ENCODE results near the gene CCR5AS.
A peak's percentile ranks its signal among the peaks of the same experiment; 100 is the strongest.

The CCR5AS gene

GRCh38 chr3:46361408-46362283 lies 45.2 kb downstream of the CCR5AS start:
- no peak for DNase-seq
- H3K27me3 ChIP-seq = no peaks in the 10 kb centered on the region
- no peaks in the 10 kb centered on the region for H3K4me1 ChIP-seq
- TF ChIP-seq CTCF (IDR thresholded peaks at IDR 0.05) = no peak
- no peak for TF ChIP-seq POLR2A (IDR thresholded peaks at IDR 0.05)
- no peak overlapping the region for H3K27ac ChIP-seq
- no peaks in the 10 kb centered on the region for H3K36me3 ChIP-seq (ENCODE audit: low read depth, missing control alignments)
- WGBS, 2 donors = 71 to 86% methylated on average over 8 of the region's 8 CpGs
- H3K9me3 ChIP-seq = no peaks in the 10 kb centered on the region
- H3K4me3 ChIP-seq = no peak overlapping the region
- intact Hi-C loops (cut with DNase I; ENCODE audit: low total_unique reads) = no loop called here

- Histone ChIP-seq H3K27me3 (no peaks in the 10 kb centered on the region), H3K27ac (no peak overlapping the region), H3K36me3 (ENCODE audit: low read depth, missing control alignments) (no peaks in the 10 kb centered on the region), H3K4me3 (no peak overlapping the region), H3K9me3 (no peaks in the 10 kb centered on the region), H3K4me1 (no peaks in the 10 kb centered on the region)
- WGBS, 2 donors = 75 to 82% methylated on average over 6 of the region's 6 CpGs
- TF ChIP-seq POLR2A (IDR thresholded peaks at IDR 0.05) = no peak
- TF ChIP-seq CTCF (IDR thresholded peaks at IDR 0.05) = no peak
- intact Hi-C loops (cut with DNase I; ENCODE audit: low total_unique reads) = no loop called here
- DNase-seq = no peak
Observed at GRCh38 chr3:46360907-46361306, 46.0 kb downstream of the CCR5AS start.

GRCh38 chr3:46359733-46360493 lies 47.0 kb downstream of the CCR5AS start:
- Histone ChIP-seq H3K36me3 (ENCODE audit: low read depth, missing control alignments) (no peaks in the 10 kb centered on the region), H3K27ac (no peak overlapping the region), H3K4me1 (no peaks in the 10 kb centered on the region), H3K4me3 (no peak overlapping the region), H3K27me3 (no peaks in the 10 kb centered on the region), H3K9me3 (no peaks in the 10 kb centered on the region)
- peak; percentile 35 for DNase-seq
- TF ChIP-seq CTCF (IDR thresholded peaks at IDR 0.05) = no peak
- 51 to 61% methylated on average over 11 of the region's 11 CpGs for WGBS, 2 donors
- intact Hi-C loops (cut with DNase I; ENCODE audit: low total_unique reads) = no loop called here

GRCh38 chr3:46358466-46358865 lies 48.4 kb downstream of the CCR5AS start:
- Histone ChIP-seq H3K27me3 (no peaks in the 10 kb centered on the region), H3K9me3 (no peaks in the 10 kb centered on the region), H3K36me3 (ENCODE audit: low read depth, missing control alignments) (no peaks in the 10 kb centered on the region), H3K27ac (no peak overlapping the region), H3K4me3 (no peak overlapping the region), H3K4me1 (no peaks in the 10 kb centered on the region)
- TF ChIP-seq POLR2A (IDR thresholded peaks at IDR 0.05) (no peak), CTCF (IDR thresholded peaks at IDR 0.05) (no peak)
- WGBS, 2 donors = 83 to 84% methylated on average over 6 of the region's 6 CpGs
- no peak for DNase-seq
- intact Hi-C loops (cut with DNase I; ENCODE audit: low total_unique reads) = no loop called here

Data from testis (tissue), 2 donors.